HFFc6 (cell line): Measurements from ENCODE around the gene FCHSD2. TPM values are rescaled to one million over a fixed set of nuclear protein-coding genes. Genes with fewer than 3 reads are reported as not detected.

ENCODE experiments used
- DNase-seq: peaks from one replicate; pipeline ENCODE4 v3.0.0-alpha.2; 2018
- H3K27ac Mint-ChIP-seq: 2 replicates; pipeline ENCODE4 v1.8.0; 2020; ENCODE audit warnings: mild to moderate bottlenecking, mixed read lengths
- H3K27me3 Mint-ChIP-seq: 2 replicates; pipeline ENCODE4 v1.8.0; 2021; ENCODE audit warnings: mild to moderate bottlenecking, moderate library complexity, mixed read lengths; ENCODE audit not compliant: insufficient read depth
- H3K36me3 Mint-ChIP-seq: 2 replicates; pipeline ENCODE4 v1.8.0; 2021; ENCODE audit warnings: low read depth, mixed read lengths
- H3K4me1 Mint-ChIP-seq: 2 replicates; pipeline ENCODE4 v1.8.0; 2020; ENCODE audit warnings: low read depth, mixed read lengths
- H3K4me3 Mint-ChIP-seq: 2 replicates; pipeline ENCODE4 v1.8.0; 2020; ENCODE audit warnings: mild to moderate bottlenecking, moderate library complexity, mixed read lengths
- H3K9me3 Mint-ChIP-seq: 2 replicates; pipeline ENCODE4 v1.8.0; 2020; ENCODE audit warnings: mild to moderate bottlenecking, mixed read lengths
- CTCF ChIP-seq: fragments of 200-600 bp; sonication (generic); IDR thresholded peaks from 2 replicates; pipeline ENCODE4 v1.5.0; 2021; ENCODE audit warnings: antibody characterized with exemption, mild to moderate bottlenecking
- total RNA-seq, 6 experiments: library from RNA; stranded (reverse); fragmentation: NEBNext Ultra II Directional; extraction: Animal tissue kit (Norgen Biotek cat#: 25700); gene quantifications; 2 replicates in 1 of 6; 3 replicates in 5 of 6; pipeline ENCODE4 v1.2.3, GENCODE V29; 2021

The FCHSD2 gene
- total RNA-seq, 6 experiments from 2014 or later = 58.9 to 68.2 (median 65.0) TPM

GRCh38 chr11:72840780-72841179 is 301.3 kb downstream of the FCHSD2 start:
- Mint-ChIP-seq H3K4me1 (peaks cover 44% of the 10 kb centered on the region), H3K27me3 (peaks cover 2% of the 10 kb centered on the region; the same call in 1 of the 2 replicates), H3K36me3 (peaks cover 52% of the 10 kb centered on the region), H3K9me3 (no peaks in the 10 kb centered on the region), H3K4me3 (peak overlapping the region; percentile 24; the same call in 1 of the 2 replicates), H3K27ac (peak overlapping the region; percentile 78)
- no peak for TF ChIP-seq CTCF
- DNase-seq = peak; percentile 79

DNA sequence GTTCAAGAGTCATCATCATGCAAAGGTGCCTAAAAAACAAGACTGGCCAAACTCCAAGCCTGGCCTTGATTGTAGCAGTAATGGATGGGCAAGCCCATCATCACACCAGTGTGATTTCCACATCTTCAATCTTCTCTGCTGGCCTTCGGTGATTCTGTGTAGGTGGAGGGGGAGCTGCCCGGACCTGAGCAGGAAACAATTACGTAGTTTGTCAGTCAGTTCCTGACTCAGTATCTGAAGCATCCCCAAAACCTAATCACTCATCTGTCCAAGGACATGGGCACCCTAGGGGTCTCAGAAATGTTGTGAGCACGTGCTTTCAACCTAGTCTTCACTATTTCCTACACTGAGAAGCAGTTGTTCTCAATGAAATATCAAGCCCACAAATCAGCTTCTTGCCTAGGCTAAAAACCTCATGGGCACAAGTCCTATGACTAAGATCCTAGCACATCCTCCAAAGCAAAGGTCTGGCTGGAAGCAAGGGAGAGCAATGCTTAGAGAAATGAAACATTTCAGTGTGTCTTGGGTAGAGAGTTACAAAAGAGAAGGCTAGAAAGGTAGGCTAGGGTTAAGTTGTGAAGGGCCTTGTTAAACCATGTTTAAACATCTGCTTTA is 303.3 kb downstream of the FCHSD2 start:
- Mint-ChIP-seq H3K4me1 (peaks cover 49% of the 10 kb centered on the region), H3K36me3 (peaks cover 47% of the 10 kb centered on the region), H3K27me3 (peaks cover 6% of the 10 kb centered on the region), H3K4me3 (no peak overlapping the region), H3K9me3 (no peaks in the 10 kb centered on the region), H3K27ac (peak overlapping the region; percentile 59)
- DNase-seq = no peak
- TF ChIP-seq CTCF = no peak

- Mint-ChIP-seq H3K27me3 (peaks cover 6% of the 10 kb centered on the region), H3K36me3 (peaks cover 32% of the 10 kb centered on the region), H3K27ac (no peak overlapping the region), H3K4me3 (no peak overlapping the region), H3K4me1 (peaks cover 48% of the 10 kb centered on the region), H3K9me3 (no peaks in the 10 kb centered on the region)
- TF ChIP-seq CTCF = no peak
- DNase-seq = no peak
Measured at GRCh38 chr11:72836111-72836510, 306.0 kb downstream of the FCHSD2 start.

GRCh38 chr11:72834905-72835304 is 307.2 kb downstream of the FCHSD2 start:
- no peaks in the 10 kb centered on the region for H3K9me3 Mint-ChIP-seq
- peaks cover 5% of the 10 kb centered on the region for H3K27me3 Mint-ChIP-seq
- H3K27ac Mint-ChIP-seq = no peak overlapping the region; the same call in 1 of the 2 replicates
- peaks cover 41% of the 10 kb centered on the region for H3K4me1 Mint-ChIP-seq
- no peak for DNase-seq
- no peak overlapping the region for H3K4me3 Mint-ChIP-seq
- no peak for TF ChIP-seq CTCF
- peaks cover 23% of the 10 kb centered on the region for H3K36me3 Mint-ChIP-seq

- H3K36me3 Mint-ChIP-seq = peaks cover 13% of the 10 kb centered on the region
Measured at GRCh38 chr11:72833811-72834493, 308.2 kb downstream of the FCHSD2 start.

More at GRCh38 chr11:72833811-72834493, 308.2 kb downstream of the FCHSD2 start:
- H3K27me3 Mint-ChIP-seq = peaks cover 5% of the 10 kb centered on the region
- H3K27ac Mint-ChIP-seq = no peak overlapping the region
- DNase-seq = no peak
- TF ChIP-seq CTCF = no peak
- peaks cover 31% of the 10 kb centered on the region for H3K4me1 Mint-ChIP-seq
- no peaks in the 10 kb centered on the region for H3K9me3 Mint-ChIP-seq
- H3K4me3 Mint-ChIP-seq = no peak overlapping the region
